Smooth muscle cell (in vitro differentiated cells): ENCODE measurements around the gene UGT1A7. TPM values are rescaled to one million over a fixed set of nuclear protein-coding genes. Genes with fewer than 3 reads are reported as not detected.
"Not testable (repeated sequence)": the region's sequence is repeated elsewhere in the genome, so short reads cannot be mapped to it uniquely, and the experiment has no call there.

Source experiments
- DNase-seq: peaks from one replicate; lab custom pipeline; 2025; ENCODE audit not compliant: unreplicated experiment; lab: John Stamatoyannopoulos, UW
- H2AFZ ChIP-seq: fragments of 200-600 bp; sonication (generic); 2 replicates; pipeline ENCODE4 v1.6.0; 2016; ENCODE audit warnings: antibody characterized with exemption, low read depth, mild to moderate bottlenecking
- H3F3A ChIP-seq: fragments of 200-600 bp; sonication (generic); 2 replicates; pipeline ENCODE4 v1.6.0; 2017; ENCODE audit warnings: antibody characterized with exemption, low read depth
- H3K27ac ChIP-seq: fragments of 200-600 bp; sonication (generic); 2 replicates; pipeline ENCODE4 v1.5.1; 2016; ENCODE audit warnings: low read depth, mild to moderate bottlenecking
- H3K27me3 ChIP-seq: fragments of 200-600 bp; sonication (generic); 2 replicates; pipeline ENCODE4 v1.6.1; 2016; ENCODE audit warnings: low read depth, mild to moderate bottlenecking
- H3K36me3 ChIP-seq: fragments of 200-600 bp; sonication (generic); 2 replicates; pipeline ENCODE4 v1.5.1; 2016; ENCODE audit warnings: low read depth
- H3K4me1 ChIP-seq: fragments of 200-600 bp; sonication (generic); 2 replicates; pipeline ENCODE4 v1.5.1; 2016; ENCODE audit warnings: low read depth
- H3K4me2 ChIP-seq: fragments of 200-600 bp; sonication (generic); 2 replicates; pipeline ENCODE4 v1.6.0; 2016; ENCODE audit warnings: mild to moderate bottlenecking
- H3K4me3 ChIP-seq: fragments of 200-600 bp; sonication (generic); 2 replicates; pipeline ENCODE4 v1.5.1; 2016; ENCODE audit warnings: mild to moderate bottlenecking
- H3K79me2 ChIP-seq: fragments of 200-600 bp; sonication (generic); 2 replicates; pipeline ENCODE4 v1.6.0; 2016; ENCODE audit warnings: low read depth, mild to moderate bottlenecking
- H3K9ac ChIP-seq: fragments of 200-600 bp; sonication (generic); 2 replicates; pipeline ENCODE4 v1.6.0; 2016; ENCODE audit warnings: low read depth
- H3K9me3 ChIP-seq: fragments of 200-600 bp; sonication (generic); replicated peaks from 2 replicates; pipeline ENCODE4 v1.5.1; 2016; ENCODE audit warnings: low read depth
- H4K20me1 ChIP-seq: fragments of 200-600 bp; sonication (generic); 2 replicates; pipeline ENCODE4 v1.6.0; 2016; ENCODE audit warnings: low read depth
- CTCF ChIP-seq: fragments of 200-600 bp; sonication (generic); IDR thresholded peaks from 2 replicates; pipeline ENCODE4 v1.5.1; 2017; ENCODE audit warnings: borderline replicate concordance, mild to moderate bottlenecking, antibody characterized with exemption; ENCODE audit not compliant: insufficient read depth, poor library complexity, severe bottlenecking
- WGBS: methylation state at CpG from one replicate; pipeline ENCODE4 v1.1.7; 2016; ENCODE audit warnings: low lambda C conversion rate; 5-methylcytosine and 5-hydroxymethylcytosine counted together
- polyA plus RNA-seq: library from polyadenylated mRNA; unstranded; fragments of >200 nt; fragmentation: Nextera tagmentation; extraction: Ambion mirVana; gene quantifications from 2 replicates; pipeline ENCODE4 v1.2.1, GENCODE V29; 2016
- total RNA-seq: library from RNA; depleted of rRNA; stranded (reverse); fragments of >200 nt; gene quantifications from 2 replicates; pipeline ENCODE4 v1.2.3, GENCODE V29; 2014

UGT1A7 gene
- total and polyA plus RNA-seq, 2 experiments from 2014 or later, result not detected

DNA sequence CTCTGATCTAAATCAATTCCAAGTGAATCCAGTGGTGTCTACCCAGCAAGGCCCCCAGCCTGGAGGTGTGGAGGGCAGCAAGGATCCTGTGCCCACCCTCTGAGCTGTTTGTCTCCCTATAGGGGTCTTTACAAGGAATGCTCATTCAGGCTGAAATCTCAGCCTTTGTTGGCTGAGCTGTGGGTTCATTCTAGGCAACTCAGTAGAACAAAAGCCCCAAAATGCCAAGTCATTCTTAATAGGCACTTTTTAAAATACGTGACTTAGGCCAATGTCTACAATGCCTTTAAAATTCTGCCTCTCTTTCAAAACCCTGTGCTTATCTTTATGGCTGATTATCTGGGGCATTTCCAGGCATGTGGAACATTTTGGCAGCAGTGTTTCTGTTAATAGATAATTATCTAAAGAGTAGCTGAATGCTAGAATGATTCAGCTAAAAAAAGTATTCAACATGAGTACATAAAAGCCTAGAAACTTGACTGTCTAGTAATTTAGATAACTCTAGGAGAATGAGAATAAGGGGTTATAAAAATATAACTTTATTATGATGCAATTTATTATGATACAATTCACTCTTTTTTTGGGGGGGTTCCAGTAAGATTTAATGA is 18.4 kb downstream of the UGT1A7 start:
- peak overlapping the region; percentile 31 for H3K9ac ChIP-seq
- DNase-seq, result no peak
- peak overlapping the region; percentile 65 for H3K4me2 ChIP-seq
- no peaks in the 10 kb centered on the region for H4K20me1 ChIP-seq
- no peak overlapping the region for H3K4me3 ChIP-seq
- peak overlapping the region; percentile 77 for H3K27ac ChIP-seq
- H3K36me3 ChIP-seq, result no peaks in the 10 kb centered on the region
- H3K79me2 ChIP-seq, result no peaks in the 10 kb centered on the region
- WGBS, result 0% methylated on average over 1 of the region's 1 CpG
- TF ChIP-seq CTCF, result no peak
- no peaks in the 10 kb centered on the region for H3K9me3 ChIP-seq
- H3F3A ChIP-seq, result peaks cover 12% of the 10 kb centered on the region
- peak overlapping the region; percentile 56 for H2AFZ ChIP-seq
- H3K27me3 ChIP-seq, result no peaks in the 10 kb centered on the region
- H3K4me1 ChIP-seq, result peaks cover 14% of the 10 kb centered on the region

GRCh38 chr2:233700842-233701241 is 19.1 kb downstream of the UGT1A7 start:
- Histone ChIP-seq H3K4me1 (peaks cover 14% of the 10 kb centered on the region), H3F3A (peaks cover 12% of the 10 kb centered on the region)
- not testable (repeated sequence) for H3K79me2 ChIP-seq, H3K4me3 ChIP-seq, H3K4me2 ChIP-seq, H3K9ac ChIP-seq, H4K20me1 ChIP-seq, H3K27me3 ChIP-seq, H3K9me3 ChIP-seq, H3K36me3 ChIP-seq, H3K27ac ChIP-seq, DNase-seq, H2AFZ ChIP-seq
- 93% methylated on average over 5 of the region's 5 CpGs for WGBS

GRCh38 chr2:233702238-233702637 is 20.5 kb downstream of the UGT1A7 start:
- H3K4me1 ChIP-seq, result peaks cover 14% of the 10 kb centered on the region
- no peaks in the 10 kb centered on the region for H3K9me3 ChIP-seq
- no peak overlapping the region for H3K9ac ChIP-seq
- H2AFZ ChIP-seq, result no peak overlapping the region
- no peaks in the 10 kb centered on the region for H4K20me1 ChIP-seq
- no peak overlapping the region for H3K4me2 ChIP-seq
- no peak overlapping the region for H3K4me3 ChIP-seq
- H3K27me3 ChIP-seq, result no peaks in the 10 kb centered on the region
- H3K79me2 ChIP-seq, result no peaks in the 10 kb centered on the region
- WGBS, result 61% methylated on average over 3 of the region's 3 CpGs
- DNase-seq, result no peak
- no peak for TF ChIP-seq CTCF
- no peak overlapping the region for H3K27ac ChIP-seq
- H3K36me3 ChIP-seq, result no peaks in the 10 kb centered on the region
- peaks cover 12% of the 10 kb centered on the region for H3F3A ChIP-seq

- Histone ChIP-seq H3K4me3 (no peak overlapping the region), H3K79me2 (no peaks in the 10 kb centered on the region), H3K36me3 (no peaks in the 10 kb centered on the region), H4K20me1 (no peaks in the 10 kb centered on the region), H3K4me1 (no peaks in the 10 kb centered on the region), H2AFZ (no peak overlapping the region), H3K27ac (peak overlapping the region; percentile 13), H3K9me3 (no peaks in the 10 kb centered on the region), H3K9ac (no peak overlapping the region), H3F3A (no peaks in the 10 kb centered on the region), H3K27me3 (no peaks in the 10 kb centered on the region), H3K4me2 (no peak overlapping the region)
- TF ChIP-seq CTCF, result no peak
- 68% methylated on average over 4 of the region's 4 CpGs for WGBS
- no peak for DNase-seq
These were observed 24.3 kb downstream of the UGT1A7 start for GRCh38 chr2:233705911-233706506.
